Transverse colon (tissue), 4 donors: ENCODE data around the gene AMPD3. TPM values are rescaled to one million over a fixed set of nuclear protein-coding genes. Genes with fewer than 3 reads are reported as not detected.

Experiments
- DNase-seq: peaks from one replicate; pipeline ENCODE4 v3.0.0-alpha.2; 2019
- H3K27ac ChIP-seq, 4 donors: fragments of 200-600 bp; sonication (generic); 2 replicates each; pipeline ENCODE4 v1.5.1; 2016 to 2018; ENCODE audit warnings: inconsistent platforms in 4 of 4
- H3K27me3 ChIP-seq: fragments of 200-600 bp; sonication (generic); 2 replicates; pipeline ENCODE4 v1.5.1; 2017; ENCODE audit warnings: inconsistent platforms
- H3K36me3 ChIP-seq, 4 donors: fragments of 200-600 bp; sonication (generic); 2 replicates each; pipeline ENCODE4 v1.5.1; 2017 to 2019; ENCODE audit warnings: inconsistent platforms in 4 of 4
- H3K4me1 ChIP-seq, 4 donors: fragments of 200-600 bp; sonication (generic); 2 replicates each; pipeline ENCODE4 v1.5.1; 2017 to 2020; ENCODE audit warnings: inconsistent platforms in 4 of 4
- H3K4me3 ChIP-seq, 4 donors: fragments of 200-600 bp; sonication (generic); 1 replicate in 1 of 4; 2 replicates in 3 of 4; pipeline versions ENCODE4 v1.5.1 to v1.6.1; 2017 to 2019; ENCODE audit warnings: inconsistent platforms in 4 of 4
- H3K9me3 ChIP-seq, 2 donors: fragments of 200-600 bp; sonication (generic); 2 replicates each; pipeline ENCODE4 v1.5.1; 2017 to 2019; ENCODE audit warnings: inconsistent platforms in 2 of 2
- EP300 ChIP-seq: sonication (generic); formaldehyde crosslinking; IDR thresholded peaks from one replicate; pipeline ENCODE4 v1.6.1; 2017; ENCODE audit warnings: antibody characterized with exemption, low read depth
- POLR2A ChIP-seq: fragments of 450-650 bp; IDR thresholded peaks from one replicate; pipeline ENCODE4 v1.6.1; 2016; ENCODE audit warnings: antibody characterized with exemption, mild to moderate bottlenecking, moderate library complexity
- POLR2AphosphoS5 ChIP-seq, 3 donors: sonication (generic); formaldehyde crosslinking; IDR thresholded peaks; one replicate each; pipeline ENCODE4 v1.6.1; 2016; ENCODE audit warnings: antibody characterized with exemption in 3 of 3
- WGBS, 2 donors: methylation state at CpG; one replicate each; pipeline ENCODE4 v1.1.5; 2018; ENCODE audit warnings: low coverage in 1 of 2; 5-methylcytosine and 5-hydroxymethylcytosine counted together
- in situ Hi-C, 4 donors: fragments of 200-750 bp; cut with MboI; loops; one replicate each; pipeline versions ENCODE4 v1.15.0 to v1.15.1; 2017; ENCODE audit warnings: low sequenced_read_pairs in 3 of 4, low pct_ligation_motif_present in 1 of 4, low pct_unique_long_range_greater_than_20kb in 1 of 4
- intact Hi-C: fragments of 100-400 bp; cut with DNase I; formaldehyde crosslinking; loops from one replicate; pipeline ENCODE4 v1.15.1; 2023; ENCODE audit warnings: low total_unique reads
- total RNA-seq, 4 donors: library from RNA; depleted of rRNA; stranded (reverse); fragments of >200 nt; gene quantifications; one replicate each; pipeline ENCODE4 v1.1.0, GENCODE V29; 2016
- TF ChIP-seq, protein P1 (sequence below), 5 experiments: fragments of 200-600 bp in 3 of 5; fragments of 450-650 bp in 2 of 5; sonication (generic) in 3 of 5; IDR thresholded peaks; 1 replicate in 2 of 5; 2 replicates in 3 of 5; pipeline ENCODE4 v1.5.1; 2016 to 2017; ENCODE audit warnings: antibody characterized with exemption in 5 of 5, inconsistent platforms in 3 of 5, mild to moderate bottlenecking in 2 of 5, moderate library complexity in 1 of 5

AMPD3 gene
- total RNA-seq, 4 donors from 2014 or later, result 2.4 to 32.9 (median 11.2) TPM

DNA sequence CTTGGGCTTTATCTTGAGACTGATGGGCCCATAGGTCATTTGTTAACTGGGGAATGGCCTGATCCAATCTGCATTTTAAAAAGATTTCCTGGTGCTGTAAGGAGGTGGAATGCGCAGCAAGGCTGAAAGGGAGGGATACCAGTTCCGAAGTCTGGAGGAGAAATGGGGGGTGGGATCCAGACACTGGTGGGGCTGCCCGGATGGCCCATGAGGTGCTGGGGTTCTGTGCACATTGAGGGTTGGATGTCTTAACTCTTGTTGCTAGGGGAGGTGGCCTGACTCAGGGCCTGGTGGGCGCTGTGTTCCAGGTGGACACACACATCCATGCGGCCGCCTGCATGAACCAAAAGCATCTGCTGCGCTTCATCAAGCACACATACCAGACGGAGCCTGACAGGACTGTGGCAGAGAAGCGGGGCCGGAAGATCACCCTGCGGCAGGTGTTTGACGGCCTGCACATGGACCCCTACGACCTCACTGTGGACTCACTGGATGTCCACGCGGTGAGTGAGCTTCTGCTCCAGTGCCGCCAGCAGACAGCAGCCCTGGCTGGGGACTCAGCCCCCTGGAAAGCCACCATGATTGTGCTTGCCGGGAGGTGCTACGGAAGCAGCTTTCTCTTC, 38.1 kb downstream of the AMPD3 start:
- in situ Hi-C loops, result no loop called here

DNA sequence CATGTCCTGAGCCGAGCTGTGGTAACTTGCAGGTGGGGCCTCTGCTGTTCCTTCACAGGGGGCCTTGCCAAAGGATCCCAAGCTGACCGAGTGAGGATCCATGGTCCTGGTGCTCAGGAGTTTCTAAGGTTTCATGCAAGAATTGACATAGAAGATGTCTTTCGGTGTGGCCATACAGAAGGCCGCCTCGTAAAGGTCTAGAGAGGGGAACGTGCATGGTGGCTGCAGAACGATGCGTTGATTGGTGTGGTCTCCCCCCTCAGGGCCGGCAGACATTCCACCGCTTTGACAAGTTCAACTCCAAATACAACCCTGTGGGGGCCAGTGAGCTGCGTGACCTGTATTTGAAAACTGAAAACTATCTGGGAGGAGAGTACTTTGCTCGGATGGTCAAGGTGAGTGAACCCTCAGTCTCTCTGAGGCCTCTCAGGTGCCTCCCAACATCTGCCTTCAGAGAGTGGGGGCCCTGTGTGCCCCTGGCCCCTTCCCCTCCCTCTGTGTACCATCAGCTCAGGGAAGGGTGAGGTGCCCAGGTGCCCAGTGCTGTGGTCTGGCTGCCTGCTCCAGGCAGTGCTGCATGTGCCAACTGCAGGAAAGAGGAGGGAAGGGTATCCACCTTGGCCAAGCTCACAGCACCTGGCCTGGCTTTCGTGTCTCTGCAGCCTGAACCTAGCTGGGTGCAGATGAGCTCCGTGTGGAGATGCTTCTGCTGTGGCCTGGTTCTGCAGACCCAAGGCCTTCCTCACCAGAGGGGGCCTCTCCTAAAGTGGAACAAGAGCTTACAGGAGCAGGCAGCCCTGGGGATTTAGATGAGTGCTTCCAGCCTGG, 39.8 kb downstream of the AMPD3 start:
- Histone ChIP-seq H3K27ac (no peak overlapping the region), H3K4me1 (peaks cover 0 to 11% (median 6%) of the 10 kb centered on the region in 4 donors), H3K36me3 (no peaks in the 10 kb centered on the region), H3K4me3 (no peak overlapping the region), H3K9me3 (no peaks in the 10 kb centered on the region), H3K27me3 (no peaks in the 10 kb centered on the region)
- intact Hi-C loops (no loop called here), in situ Hi-C loops (no loop called here)
- no peak for DNase-seq
- 94% methylated on average over 13 of the region's 14 CpGs; no CpG with 5 or more reads in 1 of the 2 donors for WGBS, 2 donors
- TF ChIP-seq POLR2AphosphoS5 (IDR thresholded peaks at IDR 0.05), result no peak
- TF ChIP-seq EP300, result no peak
- TF ChIP-seq, protein P1, sequence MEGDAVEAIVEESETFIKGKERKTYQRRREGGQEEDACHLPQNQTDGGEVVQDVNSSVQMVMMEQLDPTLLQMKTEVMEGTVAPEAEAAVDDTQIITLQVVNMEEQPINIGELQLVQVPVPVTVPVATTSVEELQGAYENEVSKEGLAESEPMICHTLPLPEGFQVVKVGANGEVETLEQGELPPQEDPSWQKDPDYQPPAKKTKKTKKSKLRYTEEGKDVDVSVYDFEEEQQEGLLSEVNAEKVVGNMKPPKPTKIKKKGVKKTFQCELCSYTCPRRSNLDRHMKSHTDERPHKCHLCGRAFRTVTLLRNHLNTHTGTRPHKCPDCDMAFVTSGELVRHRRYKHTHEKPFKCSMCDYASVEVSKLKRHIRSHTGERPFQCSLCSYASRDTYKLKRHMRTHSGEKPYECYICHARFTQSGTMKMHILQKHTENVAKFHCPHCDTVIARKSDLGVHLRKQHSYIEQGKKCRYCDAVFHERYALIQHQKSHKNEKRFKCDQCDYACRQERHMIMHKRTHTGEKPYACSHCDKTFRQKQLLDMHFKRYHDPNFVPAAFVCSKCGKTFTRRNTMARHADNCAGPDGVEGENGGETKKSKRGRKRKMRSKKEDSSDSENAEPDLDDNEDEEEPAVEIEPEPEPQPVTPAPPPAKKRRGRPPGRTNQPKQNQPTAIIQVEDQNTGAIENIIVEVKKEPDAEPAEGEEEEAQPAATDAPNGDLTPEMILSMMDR (IDR thresholded peaks at IDR 0.05), result no peak
- TF ChIP-seq POLR2A, result no peak

More for the DNA sequence above, 38.1 kb downstream of the AMPD3 start:
- peaks cover 0 to 16% (median 14%) of the 10 kb centered on the region in 4 donors for H3K4me1 ChIP-seq
- no peak overlapping the region for H3K4me3 ChIP-seq
- H3K27ac ChIP-seq, result no peak overlapping the region
- WGBS, 2 donors, result 96 to 100% methylated on average over 5 to 14 of the region's 18 CpGs
- no peaks in the 10 kb centered on the region for H3K27me3 ChIP-seq
- no peaks in the 10 kb centered on the region for H3K9me3 ChIP-seq
- intact Hi-C loops, result no loop called here
- no peak for TF ChIP-seq EP300
- TF ChIP-seq, protein P1 (IDR thresholded peaks at IDR 0.05), result no peak
- no peak for TF ChIP-seq POLR2A
- TF ChIP-seq POLR2AphosphoS5 (IDR thresholded peaks at IDR 0.05), result no peak
- DNase-seq, result no peak
- no peaks in the 10 kb centered on the region for H3K36me3 ChIP-seq

DNA sequence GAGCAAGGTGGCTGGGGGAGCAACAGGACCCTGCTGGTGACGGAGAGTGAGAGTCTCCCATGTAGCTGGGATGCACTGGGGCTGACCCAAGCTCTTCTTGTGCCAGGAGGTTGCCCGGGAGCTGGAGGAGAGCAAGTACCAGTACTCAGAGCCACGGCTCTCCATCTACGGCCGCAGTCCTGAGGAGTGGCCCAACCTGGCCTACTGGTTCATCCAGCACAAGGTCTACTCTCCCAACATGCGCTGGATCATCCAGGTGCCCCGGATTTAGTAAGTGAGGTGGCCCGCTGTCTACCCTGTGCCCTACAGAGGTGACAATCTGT, 40.4 kb downstream of the AMPD3 start:
- no peaks in the 10 kb centered on the region for H3K36me3 ChIP-seq
- intact Hi-C loops (no loop called here), in situ Hi-C loops (no loop called here)
- H3K27me3 ChIP-seq, result no peaks in the 10 kb centered on the region
- DNase-seq, result no peak
- 98% methylated on average over 8 of the region's 8 CpGs; no CpG with 5 or more reads in 1 of the 2 donors for WGBS, 2 donors
- no peaks in the 10 kb centered on the region for H3K9me3 ChIP-seq
- H3K4me3 ChIP-seq, result no peak overlapping the region
- H3K27ac ChIP-seq, result no peak overlapping the region
- H3K4me1 ChIP-seq, result peaks cover 0 to 7% (median 4%) of the 10 kb centered on the region in 4 donors
- TF ChIP-seq POLR2AphosphoS5 (IDR thresholded peaks at IDR 0.05), result no peak
- no peak for TF ChIP-seq EP300
- TF ChIP-seq POLR2A, result no peak
- TF ChIP-seq, protein P1 (IDR thresholded peaks at IDR 0.05), result no peak

DNA sequence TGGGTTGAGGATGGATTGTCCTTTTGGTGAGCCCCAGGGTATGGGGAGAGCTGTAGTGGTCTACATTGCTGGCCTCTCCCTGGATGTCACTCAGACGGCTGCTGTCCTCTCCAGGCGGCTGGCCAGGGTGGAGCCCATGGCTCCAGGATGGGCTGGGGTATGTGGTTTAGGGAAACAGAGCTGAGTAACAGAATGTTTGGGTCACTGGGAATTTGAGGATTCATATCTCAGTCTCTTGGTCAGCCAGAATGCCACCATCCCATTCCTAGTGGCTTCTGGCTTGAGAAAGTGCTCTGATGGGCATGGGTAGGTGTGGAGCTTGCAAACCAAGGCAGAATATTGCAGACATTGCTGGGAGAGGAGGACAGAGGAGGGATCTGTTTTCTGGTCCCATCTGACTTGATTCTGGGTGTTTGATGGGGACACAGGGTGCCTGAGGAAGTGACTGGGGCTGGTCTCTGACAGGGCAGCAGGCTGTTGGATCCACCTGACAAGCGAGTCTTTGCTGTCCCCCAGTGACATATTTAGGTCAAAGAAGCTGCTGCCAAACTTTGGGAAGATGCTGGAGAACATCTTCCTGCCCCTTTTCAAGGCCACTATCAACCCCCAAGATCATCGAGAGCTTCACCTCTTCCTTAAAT, 41.4 kb downstream of the AMPD3 start:
- H3K36me3 ChIP-seq, result no peaks in the 10 kb centered on the region
- 93% methylated on average over 4 of the region's 4 CpGs; no CpG with 5 or more reads in 1 of the 2 donors for WGBS, 2 donors
- no peak overlapping the region for H3K27ac ChIP-seq
- TF ChIP-seq EP300 (no peak), POLR2AphosphoS5 (IDR thresholded peaks at IDR 0.05) (no peak), POLR2A (no peak)
- TF ChIP-seq, protein P1 (IDR thresholded peaks at IDR 0.05), result no peak
- in situ Hi-C loops, result no loop called here
- no peak for DNase-seq
- H3K27me3 ChIP-seq, result no peaks in the 10 kb centered on the region
- no peaks in the 10 kb centered on the region for H3K4me1 ChIP-seq
- no peaks in the 10 kb centered on the region for H3K9me3 ChIP-seq
- no peak overlapping the region for H3K4me3 ChIP-seq
- intact Hi-C loops, result no loop called here
